Mesendoderm (in vitro differentiated cells): ENCODE measurements around the gene ZNF747.

ENCODE experiments used
- DNase-seq: peaks from one replicate; pipeline ENCODE4 v3.0.0; 2013
- H2AK5ac ChIP-seq: 2 replicates; pipeline ENCODE4 v1.6.1; 2013; ENCODE audit warnings: low read length, inconsistent platforms
- H2BK120ac ChIP-seq: 2 replicates; pipeline ENCODE4 v1.6.1; 2013; ENCODE audit warnings: low read depth, mild to moderate bottlenecking, low read length, moderate library complexity, mixed read lengths
- H2BK15ac ChIP-seq: replicated peaks from 2 replicates; pipeline ENCODE4 v1.6.1; 2013; ENCODE audit warnings: low read depth, mild to moderate bottlenecking, moderate library complexity
- H2BK5ac ChIP-seq: 2 replicates; pipeline ENCODE4 v1.6.1; 2013; ENCODE audit warnings: low read length, inconsistent platforms
- H3K18ac ChIP-seq: 2 replicates; pipeline ENCODE4 v1.6.1; 2013; ENCODE audit warnings: mild to moderate bottlenecking, low read length, mixed read lengths
- H3K23ac ChIP-seq: one replicate; pipeline ENCODE4 v1.6.1; 2013; ENCODE audit warnings: low read length
- H3K27ac ChIP-seq: 2 replicates; pipeline ENCODE4 v1.5.1; 2013; ENCODE audit warnings: low read depth, mild to moderate bottlenecking, inconsistent platforms, low read length, moderate library complexity
- H3K27me3 ChIP-seq: 2 replicates; pipeline ENCODE4 v1.6.1; 2013; ENCODE audit warnings: low read length, control low read depth, mild to moderate bottlenecking, inconsistent platforms; ENCODE audit not compliant: insufficient read depth, poor library complexity
- H3K36me3 ChIP-seq: 2 replicates; pipeline ENCODE4 v1.6.1; 2013; ENCODE audit warnings: low read length, inconsistent platforms; ENCODE audit not compliant: control insufficient read depth, insufficient read depth
- H3K4ac ChIP-seq: one replicate; pipeline ENCODE4 v1.6.1; 2013; ENCODE audit warnings: low read depth, mild to moderate bottlenecking, low read length, moderate library complexity
- H3K4me1 ChIP-seq: 2 replicates; pipeline ENCODE4 v1.6.1; 2013; ENCODE audit warnings: low read depth, low read length, inconsistent platforms; ENCODE audit not compliant: control insufficient read depth
- H3K4me2 ChIP-seq: 2 replicates; pipeline ENCODE4 v1.6.1; 2013; ENCODE audit warnings: low read length
- H3K4me3 ChIP-seq: 2 replicates; pipeline ENCODE4 v1.5.1; 2013; ENCODE audit warnings: mild to moderate bottlenecking, low read length
- H3K56ac ChIP-seq: one replicate; pipeline ENCODE4 v1.6.1; 2013; ENCODE audit warnings: low read length
- H3K79me1 ChIP-seq: 2 replicates; pipeline ENCODE4 v1.6.1; 2013; ENCODE audit warnings: low read length, inconsistent platforms
- H3K79me2 ChIP-seq: 2 replicates; pipeline ENCODE4 v1.6.1; 2013; ENCODE audit warnings: mild to moderate bottlenecking, low read length; ENCODE audit not compliant: control insufficient read depth, insufficient read depth
- H3K9ac ChIP-seq: 2 replicates; pipeline ENCODE4 v1.6.1; 2013; ENCODE audit warnings: low read length, inconsistent platforms
- H4K5ac ChIP-seq: one replicate; pipeline ENCODE4 v1.6.1; 2013; ENCODE audit warnings: low read length
- H4K8ac ChIP-seq: one replicate; pipeline ENCODE4 v1.6.1; 2013; ENCODE audit warnings: low read depth, mild to moderate bottlenecking, control low read depth, low read length, moderate library complexity
- WGBS: extraction: QIAGEN DNeasy Blood & Tissue Kit; methylation state at CpG from one replicate; pipeline ENCODE4 v1.1.7; 2013; ENCODE audit warnings: low lambda C conversion rate, missing lambda C conversion rate; ENCODE audit not compliant: insufficient coverage; ENCODE audit errors: extremely low coverage; 5-methylcytosine and 5-hydroxymethylcytosine counted together

Gene ZNF747

GRCh38 chr16:30515275-30515674, 19.4 kb downstream of the ZNF747 start:
- Histone ChIP-seq H3K56ac (no peak overlapping the region), H2BK15ac (no peak overlapping the region), H3K27me3 (no peaks in the 10 kb centered on the region), H2BK5ac (no peak overlapping the region), H3K79me2 (no peaks in the 10 kb centered on the region), H4K8ac (no peak overlapping the region), H3K4me1 (no peaks in the 10 kb centered on the region), H3K4me3 (no peak overlapping the region), H3K27ac (no peak overlapping the region), H4K5ac (no peak overlapping the region), H3K4ac (no peak overlapping the region), H3K9ac (no peak overlapping the region), H2BK120ac (no peak overlapping the region), H2AK5ac (no peak overlapping the region), H3K23ac (no peak overlapping the region), H3K4me2 (no peak overlapping the region), H3K36me3 (no peaks in the 10 kb centered on the region), H3K18ac (no peak overlapping the region), H3K79me1 (no peaks in the 10 kb centered on the region)
- DNase-seq, result no peak
- WGBS, result no CpG with 5 or more reads among the region's 2 CpGs

- Histone ChIP-seq H4K5ac (no peak overlapping the region), H3K4me2 (no peak overlapping the region), H3K79me1 (no peaks in the 10 kb centered on the region), H3K56ac (no peak overlapping the region), H3K4me1 (no peaks in the 10 kb centered on the region), H4K8ac (no peak overlapping the region), H2BK120ac (no peak overlapping the region), H3K9ac (no peak overlapping the region), H3K36me3 (no peaks in the 10 kb centered on the region), H2AK5ac (no peak overlapping the region), H3K18ac (no peak overlapping the region), H3K79me2 (no peaks in the 10 kb centered on the region), H3K4ac (no peak overlapping the region), H2BK15ac (no peak overlapping the region), H3K27me3 (no peaks in the 10 kb centered on the region), H3K27ac (no peak overlapping the region), H3K23ac (no peak overlapping the region), H3K4me3 (no peak overlapping the region), H2BK5ac (no peak overlapping the region)
- WGBS, result no CpG with 5 or more reads among the region's 3 CpGs
- DNase-seq, result no peak
Observed at GRCh38 chr16:30511509-30511908, 23.1 kb downstream of the ZNF747 start.

- Histone ChIP-seq H3K56ac (no peak overlapping the region), H3K27me3 (no peaks in the 10 kb centered on the region), H3K4me2 (no peak overlapping the region), H2BK5ac (no peak overlapping the region), H2AK5ac (no peak overlapping the region), H2BK120ac (no peak overlapping the region), H3K4ac (no peak overlapping the region), H3K4me3 (no peak overlapping the region), H3K79me1 (no peaks in the 10 kb centered on the region), H3K9ac (no peak overlapping the region), H3K27ac (no peak overlapping the region), H3K36me3 (no peaks in the 10 kb centered on the region), H4K8ac (no peak overlapping the region), H3K23ac (no peak overlapping the region), H4K5ac (no peak overlapping the region), H3K4me1 (no peaks in the 10 kb centered on the region), H3K18ac (no peak overlapping the region), H3K79me2 (no peaks in the 10 kb centered on the region), H2BK15ac (no peak overlapping the region)
- no CpG with 5 or more reads among the region's 4 CpGs for WGBS
- no peak for DNase-seq
Observed at GRCh38 chr16:30510376-30510938, 24.2 kb downstream of the ZNF747 start.

- H3K9ac ChIP-seq, result no peak overlapping the region
- no peaks in the 10 kb centered on the region for H3K79me1 ChIP-seq
- H3K4ac ChIP-seq, result no peak overlapping the region
- H3K18ac ChIP-seq, result no peak overlapping the region
- no peak overlapping the region for H2BK120ac ChIP-seq
- no CpG with 5 or more reads among the region's 4 CpGs for WGBS
- no peaks in the 10 kb centered on the region for H3K4me1 ChIP-seq
- H2BK15ac ChIP-seq, result no peak overlapping the region
- no peak overlapping the region for H3K4me3 ChIP-seq
- DNase-seq, result no peak
- no peak overlapping the region for H2AK5ac ChIP-seq
- H3K36me3 ChIP-seq, result no peaks in the 10 kb centered on the region
- no peak overlapping the region for H3K4me2 ChIP-seq
- H3K56ac ChIP-seq, result no peak overlapping the region
- H2BK5ac ChIP-seq, result no peak overlapping the region
- no peaks in the 10 kb centered on the region for H3K79me2 ChIP-seq
- H3K23ac ChIP-seq, result no peak overlapping the region
- no peaks in the 10 kb centered on the region for H3K27me3 ChIP-seq
- no peak overlapping the region for H4K8ac ChIP-seq
- no peak overlapping the region for H4K5ac ChIP-seq
- no peak overlapping the region for H3K27ac ChIP-seq
Observed at GRCh38 chr16:30509081-30509765, 25.4 kb downstream of the ZNF747 start.

- Histone ChIP-seq H3K4me3 (no peak overlapping the region), H3K79me2 (no peaks in the 10 kb centered on the region), H3K4me1 (no peaks in the 10 kb centered on the region), H4K5ac (no peak overlapping the region), H3K56ac (no peak overlapping the region), H2AK5ac (no peak overlapping the region), H3K79me1 (no peaks in the 10 kb centered on the region), H3K27ac (no peak overlapping the region), H3K27me3 (no peaks in the 10 kb centered on the region), H4K8ac (no peak overlapping the region), H3K36me3 (no peaks in the 10 kb centered on the region), H3K4me2 (no peak overlapping the region), H3K4ac (no peak overlapping the region), H2BK15ac (no peak overlapping the region), H3K9ac (no peak overlapping the region), H2BK120ac (no peak overlapping the region), H3K23ac (no peak overlapping the region), H3K18ac (no peak overlapping the region), H2BK5ac (no peak overlapping the region)
- WGBS, result no CpG with 5 or more reads among the region's 6 CpGs
- DNase-seq, result no peak
Observed at GRCh38 chr16:30503403-30504296, 31.0 kb downstream of the ZNF747 start.
